ENCODE results near the gene ADAMTS10.

The ADAMTS10 gene

GRCh38 chr19:8578642-8579265 is 31.8 kb downstream of the ADAMTS10 start:
- no peak overlapping the region for H3K23ac ChIP-seq (ENCODE audit: low read depth, low read length, poor library complexity)
- peaks cover 5 to 6% of the 10 kb centered on the region in 2 donors for H3K4me1 ChIP-seq (ENCODE audit: control insufficient read depth in 2 of 2, insufficient read depth in 1 of 2, low read depth in 1 of 2, low read length in 2 of 2)
- no peak overlapping the region for H2BK5ac ChIP-seq (ENCODE audit: low read length)
- no peak overlapping the region for H4K91ac ChIP-seq (ENCODE audit: low read depth, low read length, poor library complexity)
- no peak overlapping the region for H2BK15ac ChIP-seq (ENCODE audit: low read length)
- WGBS, 2 donors (ENCODE audit: extremely low coverage in 2 of 2, insufficient read length in 2 of 2, insufficient replicate concordance in 1 of 2), result no CpG with 5 or more reads among the region's 17 CpGs
- no peak overlapping the region for H3K18ac ChIP-seq (ENCODE audit: low read length)
- no peak overlapping the region for H4K8ac ChIP-seq (ENCODE audit: low read depth, low read length)
- no peak overlapping the region for H2BK120ac ChIP-seq (ENCODE audit: low read depth, low read length)
- H2BK12ac ChIP-seq (ENCODE audit: low read length), result no peak overlapping the region
- no peak overlapping the region for H2AK5ac ChIP-seq (ENCODE audit: low read depth, low read length)
- peaks cover 0 to 7% (median 3%) of the 10 kb centered on the region in 3 experiments for H3K27me3 ChIP-seq (ENCODE audit: control insufficient read depth in 3 of 3, insufficient read depth in 3 of 3, low read depth in 1 of 3, low read length in 3 of 3)
- no peak overlapping the region for H3K14ac ChIP-seq (ENCODE audit: low read length)
- H3K4me2 ChIP-seq (ENCODE audit: insufficient read depth, low read length, poor library complexity, severe bottlenecking), result no peak overlapping the region
- no peaks in the 10 kb centered on the region for H3K9me3 ChIP-seq (replicated peaks in 1 of 2; ENCODE audit: control insufficient read depth in 2 of 2, insufficient read depth in 1 of 2, low read depth in 1 of 2, low read length in 2 of 2)
- no peaks in the 10 kb centered on the region for H3K36me3 ChIP-seq (replicated peaks in 1 of 2; ENCODE audit: control insufficient read depth in 2 of 2, insufficient read depth in 2 of 2, low read length in 2 of 2)
- DNase-seq (ENCODE audit: low spot score), result peak; percentile 76
- no peak overlapping the region for H3K27ac ChIP-seq (replicated peaks; ENCODE audit: low read length)
- H3K9ac ChIP-seq (ENCODE audit: low read depth, low read length, poor library complexity), result no peak overlapping the region
- H2AFZ ChIP-seq (ENCODE audit: low read length), result no peak overlapping the region
- peaks cover 2% of the 10 kb centered on the region for H3K79me1 ChIP-seq (ENCODE audit: low read depth, low read length)
- H3K4me3 ChIP-seq (ENCODE audit: low read length in 2 of 2), result no peak overlapping the region
- H3K4ac ChIP-seq (ENCODE audit: low read length), result no peak overlapping the region

- peak overlapping the region; percentile 81 for H2AK5ac ChIP-seq (ENCODE audit: low read depth, low read length)
- no peak overlapping the region for H3K4me3 ChIP-seq (ENCODE audit: low read length in 2 of 2)
- H3K4ac ChIP-seq (ENCODE audit: low read length), result no peak overlapping the region
- no peak overlapping the region for H2AFZ ChIP-seq (ENCODE audit: low read length)
- H3K79me1 ChIP-seq (ENCODE audit: low read depth, low read length), result peaks cover 2% of the 10 kb centered on the region
- no peak overlapping the region for H3K14ac ChIP-seq (ENCODE audit: low read length)
- no peak overlapping the region for H2BK12ac ChIP-seq (ENCODE audit: low read length)
- H3K27ac ChIP-seq (replicated peaks; ENCODE audit: low read length), result no peak overlapping the region
- H3K9ac ChIP-seq (ENCODE audit: low read depth, low read length, poor library complexity), result no peak overlapping the region
- no peaks in the 10 kb centered on the region for H3K9me3 ChIP-seq (replicated peaks in 1 of 2; ENCODE audit: control insufficient read depth in 2 of 2, insufficient read depth in 1 of 2, low read depth in 1 of 2, low read length in 2 of 2)
- H3K4me1 ChIP-seq (ENCODE audit: control insufficient read depth in 2 of 2, insufficient read depth in 1 of 2, low read depth in 1 of 2, low read length in 2 of 2), result peaks cover 5 to 6% of the 10 kb centered on the region in 2 donors
- no peak overlapping the region for H3K23ac ChIP-seq (ENCODE audit: low read depth, low read length, poor library complexity)
- H4K8ac ChIP-seq (ENCODE audit: low read depth, low read length), result no peak overlapping the region
- no peak overlapping the region for H2BK5ac ChIP-seq (ENCODE audit: low read length)
- no peak overlapping the region for H3K4me2 ChIP-seq (ENCODE audit: insufficient read depth, low read length, poor library complexity, severe bottlenecking)
- no CpG with 5 or more reads among the region's 4 CpGs for WGBS, 2 donors (ENCODE audit: extremely low coverage in 2 of 2, insufficient read length in 2 of 2, insufficient replicate concordance in 1 of 2)
- no peak overlapping the region for H2BK15ac ChIP-seq (ENCODE audit: low read length)
- H2BK120ac ChIP-seq (ENCODE audit: low read depth, low read length), result no peak overlapping the region
- H4K91ac ChIP-seq (ENCODE audit: low read depth, low read length, poor library complexity), result no peak overlapping the region
- H3K27me3 ChIP-seq (ENCODE audit: control insufficient read depth in 3 of 3, insufficient read depth in 3 of 3, low read depth in 1 of 3, low read length in 3 of 3), result peaks cover 0 to 7% (median 3%) of the 10 kb centered on the region in 3 experiments
- H3K36me3 ChIP-seq (replicated peaks in 1 of 2; ENCODE audit: control insufficient read depth in 2 of 2, insufficient read depth in 2 of 2, low read length in 2 of 2), result no peaks in the 10 kb centered on the region
- no peak for DNase-seq (ENCODE audit: low spot score)
- no peak overlapping the region for H3K18ac ChIP-seq (ENCODE audit: low read length)
Observed at GRCh38 chr19:8577741-8578140, 32.8 kb downstream of the ADAMTS10 start.

- Histone ChIP-seq H2BK15ac (ENCODE audit: low read length) (peak within 1 kb of the TSS; percentile 26), H3K4me2 (ENCODE audit: insufficient read depth, low read length, poor library complexity, severe bottlenecking) (no peak within 1 kb of the TSS), H2BK120ac (ENCODE audit: low read depth, low read length) (no peak within 1 kb of the TSS), H3K23ac (ENCODE audit: low read depth, low read length, poor library complexity) (no peak within 1 kb of the TSS), H2AK5ac (ENCODE audit: low read depth, low read length) (peak within 1 kb of the TSS; percentile 81), H3K36me3 (replicated peaks in 1 of 2; ENCODE audit: control insufficient read depth in 2 of 2, insufficient read depth in 2 of 2, low read length in 2 of 2) (no peaks in the 10 kb centered on the region), H3K9ac (ENCODE audit: low read depth, low read length, poor library complexity) (peak within 1 kb of the TSS; percentile 24), H3K4me1 (ENCODE audit: control insufficient read depth in 2 of 2, insufficient read depth in 1 of 2, low read depth in 1 of 2, low read length in 2 of 2) (peaks cover 5 to 6% of the 10 kb centered on the region in 2 donors), H2BK5ac (ENCODE audit: low read length) (no peak within 1 kb of the TSS), H4K91ac (ENCODE audit: low read depth, low read length, poor library complexity) (no peak within 1 kb of the TSS), H3K9me3 (replicated peaks in 1 of 2; ENCODE audit: control insufficient read depth in 2 of 2, insufficient read depth in 1 of 2, low read depth in 1 of 2, low read length in 2 of 2) (no peaks in the 10 kb centered on the region), H3K27ac (replicated peaks; ENCODE audit: low read length) (no peak within 1 kb of the TSS), H4K8ac (ENCODE audit: low read depth, low read length) (peak within 1 kb of the TSS; percentile 3), H3K27me3 (ENCODE audit: control insufficient read depth in 3 of 3, insufficient read depth in 3 of 3, low read depth in 1 of 3, low read length in 3 of 3) (peaks cover 0 to 7% (median 3%) of the 10 kb centered on the region in 3 experiments), H3K18ac (ENCODE audit: low read length) (peak within 1 kb of the TSS; percentile 6), H3K4ac (ENCODE audit: low read length) (peak within 1 kb of the TSS; percentile 53), H3K79me1 (ENCODE audit: low read depth, low read length) (peaks cover 2% of the 10 kb centered on the region), H3K4me3 (ENCODE audit: low read length in 2 of 2) (peak within 1 kb of the TSS in 1 of 2 donors; percentile 58), H2AFZ (ENCODE audit: low read length) (no peak within 1 kb of the TSS), H2BK12ac (ENCODE audit: low read length) (no peak within 1 kb of the TSS), H3K14ac (ENCODE audit: low read length) (no peak within 1 kb of the TSS)
- no CpG with 5 or more reads among the region's 7 CpGs for WGBS, 2 donors (ENCODE audit: extremely low coverage in 2 of 2, insufficient read length in 2 of 2, insufficient replicate concordance in 1 of 2)
- DNase-seq (ENCODE audit: low spot score), result no peak
Observed at GRCh38 chr19:8577247-8577646, 33.3 kb downstream of the ADAMTS10 start, which contains the start of gene MYO1F. TSS of gene MYO1F (minus strand) at chr19:8577442. CDS start at chr19:8577309, 133 bp downstream.

- Histone ChIP-seq H2BK120ac (ENCODE audit: low read depth, low read length) (no peak overlapping the region), H3K23ac (ENCODE audit: low read depth, low read length, poor library complexity) (no peak overlapping the region), H3K9me3 (replicated peaks in 1 of 2; ENCODE audit: control insufficient read depth in 2 of 2, insufficient read depth in 1 of 2, low read depth in 1 of 2, low read length in 2 of 2) (no peaks in the 10 kb centered on the region)
Observed at GRCh38 chr19:8576273-8576993, 34.1 kb downstream of the ADAMTS10 start.

More at GRCh38 chr19:8576273-8576993, 34.1 kb downstream of the ADAMTS10 start:
- H3K4me1 ChIP-seq (ENCODE audit: control insufficient read depth in 2 of 2, insufficient read depth in 1 of 2, low read depth in 1 of 2, low read length in 2 of 2), result peaks cover 5 to 6% of the 10 kb centered on the region in 2 donors
- H3K79me1 ChIP-seq (ENCODE audit: low read depth, low read length), result peaks cover 2% of the 10 kb centered on the region
- H2BK15ac ChIP-seq (ENCODE audit: low read length), result peak overlapping the region; percentile 26
- H2BK12ac ChIP-seq (ENCODE audit: low read length), result no peak overlapping the region
- peaks cover 0 to 7% (median 3%) of the 10 kb centered on the region in 3 experiments for H3K27me3 ChIP-seq (ENCODE audit: control insufficient read depth in 3 of 3, insufficient read depth in 3 of 3, low read depth in 1 of 3, low read length in 3 of 3)
- no peak overlapping the region for H4K91ac ChIP-seq (ENCODE audit: low read depth, low read length, poor library complexity)
- H3K27ac ChIP-seq (replicated peaks; ENCODE audit: low read length), result no peak overlapping the region
- H3K36me3 ChIP-seq (replicated peaks in 1 of 2; ENCODE audit: control insufficient read depth in 2 of 2, insufficient read depth in 2 of 2, low read length in 2 of 2), result no peaks in the 10 kb centered on the region
- no peak overlapping the region for H3K4me2 ChIP-seq (ENCODE audit: insufficient read depth, low read length, poor library complexity, severe bottlenecking)
- peak overlapping the region; percentile 6 for H3K18ac ChIP-seq (ENCODE audit: low read length)
- no peak overlapping the region for H2AFZ ChIP-seq (ENCODE audit: low read length)
- peak overlapping the region; percentile 53 for H3K4ac ChIP-seq (ENCODE audit: low read length)
- no peak for DNase-seq (ENCODE audit: low spot score)
- WGBS, 2 donors (ENCODE audit: extremely low coverage in 2 of 2, insufficient read length in 2 of 2, insufficient replicate concordance in 1 of 2), result no CpG with 5 or more reads among the region's 19 CpGs
- no peak overlapping the region for H2BK5ac ChIP-seq (ENCODE audit: low read length)
- peak overlapping the region; percentile 81 for H2AK5ac ChIP-seq (ENCODE audit: low read depth, low read length)
- no peak overlapping the region for H3K14ac ChIP-seq (ENCODE audit: low read length)
- H3K9ac ChIP-seq (ENCODE audit: low read depth, low read length, poor library complexity), result peak overlapping the region; percentile 24
- H4K8ac ChIP-seq (ENCODE audit: low read depth, low read length), result no peak overlapping the region
- H3K4me3 ChIP-seq (ENCODE audit: low read length in 2 of 2), result peak overlapping the region in 1 of 2 donors; percentile 58

All from neuronal stem cell (in vitro differentiated cells).